Measurements from ENCODE around the gene STMND1.

The STMND1 gene

GRCh38 chr6:17102258-17102870 lies 514 bp downstream of the STMND1 start:
- ChIA-PET CTCF (interaction anchor here (1.5 kb wide), 1 partner anchor 16 kb away, joined by 5 read pairs; no protein-coding TSS in a partner anchor), POLR2A (no interaction called here)
- TF ChIP-seq CTCF (IDR thresholded peaks at IDR 0.05; ENCODE audit: insufficient read depth, low read length, missing control alignments): no peak
- peak overlapping the region; percentile 48 for H3K4me3 ChIP-seq (ENCODE audit: low read depth, low read length)
- DNase-seq (ENCODE audit: low read depth, low spot score): no peak

- no peak overlapping the region for H3K4me3 ChIP-seq (ENCODE audit: low read depth, low read length)
- TF ChIP-seq CTCF (IDR thresholded peaks at IDR 0.05; ENCODE audit: insufficient read depth, low read length, missing control alignments): no peak
- CTCF ChIA-PET: interaction anchor here (1.5 kb wide), 1 partner anchor 17 kb away, joined by 5 read pairs; no protein-coding TSS in a partner anchor
- POLR2A ChIA-PET: no interaction called here
- no peak for DNase-seq (ENCODE audit: low read depth, low spot score)
These were observed 1.9 kb downstream of the STMND1 start for GRCh38 chr6:17103715-17104114.

- CTCF ChIA-PET: interaction anchor here (1.1 kb wide), 1 partner anchor 12 kb away, joined by 4 read pairs; no protein-coding TSS in a partner anchor
- DNase-seq (ENCODE audit: low read depth, low spot score): peak; percentile 46
- no peak overlapping the region for H3K4me3 ChIP-seq (ENCODE audit: low read depth, low read length)
- POLR2A ChIA-PET: no interaction called here
- no peak for TF ChIP-seq CTCF (IDR thresholded peaks at IDR 0.05; ENCODE audit: insufficient read depth, low read length, missing control alignments)
These were observed 6.0 kb downstream of the STMND1 start for GRCh38 chr6:17107863-17108262.

GRCh38 chr6:17115251-17116116 lies 13.6 kb downstream of the STMND1 start:
- no peak overlapping the region for H3K4me3 ChIP-seq (ENCODE audit: low read depth, low read length)
- TF ChIP-seq CTCF (IDR thresholded peaks at IDR 0.05; ENCODE audit: insufficient read depth, low read length, missing control alignments): no peak
- DNase-seq (ENCODE audit: low read depth, low spot score): peak; percentile 77
- CTCF ChIA-PET: interaction anchor here (1.3 kb wide), 1 partner anchor 41 kb away, joined by 3 read pairs; no protein-coding TSS in a partner anchor
- POLR2A ChIA-PET: no interaction called here

- no peak overlapping the region for H3K4me3 ChIP-seq (ENCODE audit: low read depth, low read length)
- POLR2A ChIA-PET: no interaction called here
- TF ChIP-seq CTCF (IDR thresholded peaks at IDR 0.05; ENCODE audit: insufficient read depth, low read length, missing control alignments): no peak
- CTCF ChIA-PET: no interaction called here
- no peak for DNase-seq (ENCODE audit: low read depth, low spot score)
These were observed 14.2 kb downstream of the STMND1 start for GRCh38 chr6:17116117-17116440.

GRCh38 chr6:17120019-17120418 lies 18.2 kb downstream of the STMND1 start:
- POLR2A ChIA-PET: no interaction called here
- CTCF ChIA-PET: interaction anchor here (1.3 kb wide), 1 partner anchor 34 kb away, joined by 4 read pairs; no protein-coding TSS in a partner anchor
- no peak overlapping the region for H3K4me3 ChIP-seq (ENCODE audit: low read depth, low read length)
- TF ChIP-seq CTCF (IDR thresholded peaks at IDR 0.05; ENCODE audit: insufficient read depth, low read length, missing control alignments): no peak
- no peak for DNase-seq (ENCODE audit: low read depth, low spot score)
